Fibroblast of the aortic adventitia (primary cell): ENCODE results near the gene CDC42BPB. TPM values are rescaled to one million over a fixed set of nuclear protein-coding genes. Genes with fewer than 3 reads are reported as not detected.
A peak's percentile ranks its signal among the peaks of the same experiment; 100 is the strongest.

Experiments used
- DNase-seq: peaks from one replicate; pipeline ENCODE4 v3.0.0-alpha.2; 2010; ENCODE audit warnings: low read depth
- H3K4me3 ChIP-seq: 2 replicates; pipeline ENCODE4 v1.5.1; 2011; ENCODE audit warnings: low read depth, mild to moderate bottlenecking, control low read depth, low read length, moderate library complexity
- CTCF ChIP-seq: IDR thresholded peaks from 2 replicates; pipeline ENCODE4 v1.5.1; 2011; ENCODE audit warnings: mild to moderate bottlenecking, low read length, control low read depth, inconsistent platforms; ENCODE audit not compliant: insufficient read depth
- total RNA-seq: library from RNA; depleted of rRNA; stranded (reverse); fragments of >200 nt; gene quantifications from 2 replicates; pipeline ENCODE4 v1.2.3, GENCODE V29; 2012; ENCODE audit warnings: low replicate concordance

The CDC42BPB gene
- total RNA-seq, 1 donor = 78.4 TPM

DNA sequence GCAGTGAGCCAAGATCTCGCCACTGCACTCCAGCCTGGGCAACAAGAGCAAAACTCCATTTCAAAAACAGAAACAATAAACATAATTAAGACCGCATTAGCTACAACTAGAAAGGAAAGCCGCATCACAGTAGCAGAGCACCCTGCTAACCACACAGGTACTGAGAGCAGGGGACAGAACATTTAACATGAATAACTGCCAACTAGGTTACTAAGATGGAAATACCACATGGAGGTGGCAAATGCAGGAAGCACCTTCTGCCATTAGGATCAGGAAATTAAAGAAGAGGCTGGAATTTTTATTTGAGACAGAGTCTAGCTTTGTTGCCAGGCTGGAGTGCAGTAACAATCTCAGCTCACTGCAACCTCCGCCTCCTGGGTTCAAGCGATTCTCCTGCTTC is 41.9 kb downstream of the CDC42BPB start:
- no peak for DNase-seq
- no peak overlapping the region for H3K4me3 ChIP-seq
- TF ChIP-seq CTCF = no peak

DNA sequence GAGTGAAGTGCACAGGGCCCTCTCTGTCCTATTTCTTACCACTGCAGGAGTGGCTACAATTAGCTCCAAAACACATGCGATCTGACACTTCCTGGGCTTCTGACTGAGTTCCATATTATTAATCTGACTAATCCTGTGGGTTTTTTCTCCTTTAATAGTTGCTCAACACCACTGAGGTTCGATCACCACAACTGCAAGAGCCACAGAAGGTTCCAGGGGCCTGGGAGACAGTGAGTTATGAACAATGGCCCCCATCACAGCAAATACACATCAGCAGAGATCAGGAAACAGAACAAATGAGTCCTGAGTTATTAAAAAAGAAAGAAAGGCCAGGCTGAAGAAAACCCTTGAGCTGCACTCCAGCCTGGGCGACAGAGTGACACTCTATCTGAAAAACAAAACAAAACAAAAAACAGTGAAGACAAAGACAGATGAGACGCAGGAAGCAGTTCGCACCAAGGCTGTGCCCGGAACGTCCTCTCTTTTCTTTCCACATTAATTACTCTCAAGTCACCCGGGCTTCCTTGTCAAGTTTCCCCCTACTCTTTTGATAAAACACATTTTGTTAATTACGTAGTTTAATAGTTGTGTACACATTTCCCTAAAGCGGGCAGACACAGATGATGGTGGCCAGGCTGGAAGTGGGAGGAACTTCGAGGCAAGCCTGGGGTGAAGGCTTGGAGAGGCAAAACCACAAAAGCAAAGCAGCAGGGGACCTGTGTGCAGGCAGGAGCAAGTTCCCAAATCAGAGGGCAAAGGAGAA is 42.7 kb downstream of the CDC42BPB start:
- no peak for TF ChIP-seq CTCF
- H3K4me3 ChIP-seq = no peak overlapping the region
- peak; percentile 58 for DNase-seq

DNA sequence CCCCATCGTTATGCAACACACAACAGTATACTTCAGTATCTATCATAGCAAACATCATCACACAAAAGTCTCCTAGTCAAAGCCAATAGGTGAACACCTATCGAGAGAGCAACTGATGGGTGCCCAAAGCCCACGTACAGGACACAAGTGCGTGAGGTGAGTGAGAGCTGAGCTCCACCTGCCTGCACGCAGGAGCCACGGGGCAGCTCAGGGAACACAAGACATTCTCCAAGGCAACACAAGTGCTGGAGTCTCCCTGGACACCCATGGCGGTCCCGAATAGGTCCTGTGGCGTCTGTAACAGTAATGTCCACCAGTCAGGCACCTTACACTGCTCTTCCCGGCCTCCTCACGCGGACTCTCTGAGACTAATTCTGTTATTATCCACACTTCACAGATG is 44.3 kb downstream of the CDC42BPB start:
- DNase-seq = no peak
- no peak overlapping the region for H3K4me3 ChIP-seq
- no peak for TF ChIP-seq CTCF

DNA sequence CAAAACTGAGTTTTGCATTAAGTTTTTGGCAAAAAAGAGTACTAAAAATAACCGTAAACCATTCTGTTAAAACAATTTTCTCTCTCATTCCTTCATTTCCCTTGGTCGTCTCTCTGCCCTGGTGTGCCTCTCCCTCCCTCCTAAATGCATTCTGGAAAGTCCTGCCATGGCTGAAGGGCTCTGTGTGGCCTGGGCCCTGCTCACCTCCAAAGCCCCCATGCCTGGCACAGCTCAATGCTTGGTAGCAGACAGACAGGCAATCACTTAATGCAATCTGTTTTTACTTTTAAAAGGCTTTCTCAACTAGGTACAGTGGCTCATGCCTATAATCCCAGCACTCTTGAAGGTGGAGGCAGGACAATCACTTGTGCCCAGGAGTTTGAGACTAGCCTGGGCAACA is 47.8 kb downstream of the CDC42BPB start:
- no peak overlapping the region for H3K4me3 ChIP-seq
- no peak for TF ChIP-seq CTCF
- DNase-seq = no peak

- no peak for TF ChIP-seq CTCF
- DNase-seq = peak; percentile 57
Observed at GRCh38 chr14:103008768-103009357, 48.5 kb downstream of the CDC42BPB start.

GRCh38 chr14:103008126-103008525 is 49.2 kb downstream of the CDC42BPB start:
- no peak for TF ChIP-seq CTCF
- DNase-seq = no peak
- H3K4me3 ChIP-seq = no peak overlapping the region

More at GRCh38 chr14:103008768-103009357, 48.5 kb downstream of the CDC42BPB start:
- H3K4me3 ChIP-seq = no peak overlapping the region

DNA sequence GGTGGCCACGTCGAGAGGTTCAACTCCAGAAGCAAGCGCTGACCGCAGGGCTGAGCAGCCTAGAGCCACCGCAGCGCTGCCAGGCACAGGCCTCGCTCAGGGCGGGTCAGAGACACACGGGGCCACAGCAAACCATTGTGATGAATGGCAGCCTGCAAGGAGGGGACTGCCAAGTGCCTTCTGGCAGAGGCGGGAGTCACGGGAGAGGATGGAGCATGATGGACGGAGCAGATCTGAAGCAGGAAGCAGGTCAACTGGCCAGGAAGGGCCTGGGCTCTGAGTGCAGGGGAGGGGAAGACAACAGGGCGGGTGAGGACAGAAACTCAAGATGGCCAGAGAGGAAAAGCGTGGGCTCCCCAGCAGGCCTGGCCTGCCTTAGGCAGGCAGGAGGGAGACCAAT is 49.8 kb downstream of the CDC42BPB start:
- no peak for TF ChIP-seq CTCF
- no peak for DNase-seq
- no peak overlapping the region for H3K4me3 ChIP-seq
